K562 (cell line): ENCODE data around the gene TARBP1. TPM values are rescaled to one million over a fixed set of nuclear protein-coding genes. Genes with fewer than 3 reads are reported as not detected.

Experiments
- ATAC-seq: fragments of 200-7000 bp; cut with Tn5 transposase; 3 replicates; pipeline ENCODE4 v1.9.1; 2020; ENCODE audit warnings: moderate library complexity
- BruUV-seq: library from RNA; stranded (reverse); fragments of 400-500 nt; replicated peaks from 2 replicates; lab custom pipeline; 2021; lab: Mats Ljungman, UMichigan
- CTCF ChIA-PET: fragments of 300-600 bp; formaldehyde crosslinking; extraction: SDS; loops from one replicate; lab custom pipeline; 2021; ENCODE audit warnings: low intra/inter-chr PET ratio; lab: Yijun Ruan, JAX
- POLR2A ChIA-PET: fragments of 300-600, 350-650 bp; sonication (Branson Sonifier 250); formaldehyde crosslinking; extraction: SDS; loops from one replicate; lab custom pipeline; 2021; ENCODE audit warnings: antibody characterized with exemption, inconsistent platforms; lab: Yijun Ruan, JAX
- DNase-seq, 4 experiments: peaks; one replicate each; pipeline versions ENCODE4 v3.0.0 to v3.0.0-alpha.2; 2011 to 2018; ENCODE audit warnings: low spot score in 3 of 4, mixed read lengths in 3 of 4; ENCODE audit errors: extremely low read depth in 1 of 4
- FAIRE-seq: peaks from 2 replicates; lab custom pipeline; 2011; peaks lifted over from hg19 to GRCh38; lab: Jason Lieb, UNC
- H2AFZ ChIP-seq: 2 replicates; pipeline ENCODE4 v1.6.0; 2011; ENCODE audit warnings: low read depth, low read length, control low read depth, inconsistent platforms
- H3K27ac ChIP-seq: fragments of 200-600 bp; 3 replicates; pipeline ENCODE4 v1.8.0; 2011; ENCODE audit warnings: low read depth, mild to moderate bottlenecking, control low read depth, inconsistent platforms, low read length, moderate library complexity, mixed read lengths; ENCODE audit errors: extremely low read depth
- H3K27me3 ChIP-seq, 2 experiments: fragments of 300-600 bp in 1 of 2; 2 replicates in 1 of 2; 3 replicates in 1 of 2; pipeline versions ENCODE4 v1.6.0 to v1.8.0; 2011; ENCODE audit warnings: inconsistent platforms in 2 of 2, low read length in 2 of 2, mild to moderate bottlenecking in 1 of 2, mixed read lengths in 1 of 2, moderate library complexity in 1 of 2; ENCODE audit not compliant: control insufficient read depth in 2 of 2, insufficient read depth in 2 of 2
- H3K36me3 ChIP-seq: fragments of 300-600 bp; 3 replicates; pipeline ENCODE4 v1.8.0; 2011; ENCODE audit warnings: mild to moderate bottlenecking, low read length, inconsistent platforms; ENCODE audit not compliant: control insufficient read depth, insufficient read depth
- H3K4me1 ChIP-seq, 2 experiments: fragments of 200-600 bp in 1 of 2; replicated peaks in 1 of 2; 2 replicates in 1 of 2; 3 replicates in 1 of 2; pipeline versions ENCODE4 v1.5.1 to v1.8.0; 2011; ENCODE audit warnings: inconsistent platforms in 2 of 2, low read length in 2 of 2, mild to moderate bottlenecking in 1 of 2, mixed read lengths in 1 of 2, moderate library complexity in 1 of 2; ENCODE audit not compliant: control insufficient read depth in 2 of 2, insufficient read depth in 2 of 2
- H3K4me2 ChIP-seq: 2 replicates; pipeline ENCODE4 v1.6.1; 2011; ENCODE audit warnings: low read length, control low read depth, inconsistent platforms, mixed read lengths; ENCODE audit not compliant: insufficient read depth
- H3K4me3 ChIP-seq: fragments of 200-600 bp; sonication (generic), shearing (Covaris generic); 2 replicates; pipeline ENCODE4 v1.5.1; 2016; ENCODE audit warnings: control low read depth, inconsistent platforms
- H3K79me2 ChIP-seq: fragments of 200-600 bp; 3 replicates; pipeline ENCODE4 v1.8.0; 2011; ENCODE audit warnings: low read length, inconsistent platforms; ENCODE audit not compliant: control insufficient read depth, insufficient read depth
- H3K9ac ChIP-seq, 2 experiments: 2 replicates each; pipeline versions ENCODE4 v1.6.0 to v1.6.1; 2011; ENCODE audit warnings: low read depth in 2 of 2, low read length in 2 of 2, control low read depth in 1 of 2, inconsistent platforms in 1 of 2, mild to moderate bottlenecking in 1 of 2, mixed read lengths in 1 of 2; ENCODE audit not compliant: insufficient read depth in 1 of 2
- H3K9me1 ChIP-seq: one replicate; pipeline ENCODE4 v1.6.0; 2011; ENCODE audit warnings: inconsistent platforms, mild to moderate bottlenecking, low read length, moderate library complexity; ENCODE audit not compliant: control insufficient read depth, insufficient read depth
- H3K9me3 ChIP-seq: replicated peaks from 2 replicates; pipeline ENCODE4 v1.5.1; 2011; ENCODE audit warnings: low read depth, low read length, inconsistent platforms; ENCODE audit not compliant: control insufficient read depth, insufficient read depth
- H4K20me1 ChIP-seq: replicated peaks from 2 replicates; pipeline ENCODE4 v1.6.1; 2011; ENCODE audit warnings: low read length, inconsistent platforms, mixed read lengths; ENCODE audit not compliant: control insufficient read depth, insufficient read depth
- FOXJ2 ChIP-seq: fragments of 200-800 bp; sonication (Bioruptor generic); IDR thresholded peaks from 2 replicates; pipeline ENCODE4 v1.6.1; 2016; ENCODE audit warnings: missing genetic modification characterization, missing compliant biosample characterization
- NR4A1 ChIP-seq, 2 experiments: fragments of 250-450 bp in 1 of 2; fragments of 450-650 bp in 1 of 2; sonication (Bioruptor Pico) in 1 of 2; IDR thresholded peaks; 2 replicates each; pipeline versions ENCODE4 v1.4.0 to v1.6.1; 2016 to 2020; ENCODE audit warnings: mild to moderate bottlenecking in 2 of 2, missing compliant biosample characterization in 1 of 2, missing genetic modification characterization in 1 of 2, moderate library complexity in 1 of 2
- XRCC3 ChIP-seq: fragments of 450-650 bp; IDR thresholded peaks from 2 replicates; pipeline ENCODE4 v1.6.1; 2017; ENCODE audit warnings: mild to moderate bottlenecking, moderate library complexity
- ZBTB17 ChIP-seq: fragments of 450-650 bp; formaldehyde crosslinking; IDR thresholded peaks from 2 replicates; pipeline ENCODE4 v1.4.0; 2020; ENCODE audit warnings: mild to moderate bottlenecking
- ZNF639 ChIP-seq, 2 experiments: fragments of 200-800 bp in 1 of 2; sonication (Bioruptor generic) in 1 of 2; sonication (generic) in 1 of 2; formaldehyde crosslinking in 1 of 2; IDR thresholded peaks in 1 of 2; conservative IDR thresholded peaks in 1 of 2; 2 replicates each; pipeline versions ENCODE4 v1.5.0 to v1.6.1; 2016 to 2020; ENCODE audit warnings: missing compliant biosample characterization in 1 of 2, missing genetic modification characterization in 1 of 2, missing genetic modification reagents in 1 of 2
- WGBS: fragments of 100-300 bp; shearing (Covaris generic); methylation state at CpG from one replicate; pipeline ENCODE4 v1.1.6; 2016; ENCODE audit warnings: low coverage, mixed read lengths; ENCODE audit not compliant: insufficient coverage; ENCODE audit errors: missing lambda C conversion rate; 5-methylcytosine and 5-hydroxymethylcytosine counted together
- in situ Hi-C: fragments of 300-500 bp; cut with MboI; formaldehyde crosslinking; loops from 4 replicates; pipeline ENCODE4 v1.15.0; 2018; ENCODE audit warnings: inconsistent platforms, mixed read lengths
- intact Hi-C: fragments of 100-400 bp; cut with micrococcal nuclease; formaldehyde crosslinking; loops from 2 replicates; pipeline ENCODE4 v1.14.2; 2022
- polyA plus RNA-seq, 8 experiments: library from polyadenylated mRNA; depleted of rRNA in 4 of 8; stranded (reverse) in 5 of 8; unstranded in 3 of 8; fragments of >200 nt; fragmentation: Nextera tagmentation in 2 of 8; fragmentation: Illumina TruSeq in 1 of 8; extraction: Ambion mirVana in 2 of 8; extraction: Trizol in 1 of 8; gene quantifications; 2 replicates each; pipeline versions ENCODE4 v1.2.1 to v1.2.3, GENCODE V29; 2011 to 2014; ENCODE audit warnings: inconsistent platforms in 1 of 8, missing spikeins in 1 of 8
- total RNA-seq, 7 experiments: library from RNA; depleted of rRNA in 6 of 7; stranded (reverse); fragments of >200 nt in 6 of 7; fragmentation: Illumina TruSeq in 2 of 7; extraction: Trizol in 2 of 7; gene quantifications; 2 replicates each; pipeline versions ENCODE4 v1.2.1 to v1.2.3, GENCODE V29; 2011 to 2021; ENCODE audit warnings: low replicate concordance in 1 of 7

Gene TARBP1
- total and polyA plus RNA-seq, 9 of the 15 experiments (the other 6 are each of a cell fraction or from before 2014, with no cell fraction given), result 8.8 to 48.0 (median 22.9) TPM

- no peak for TF ChIP-seq XRCC3
- TF ChIP-seq FOXJ2 (tag), result 0 out of 2 replicates have a peak, but pooled peaks have one; percentile 29
- no peak for TF ChIP-seq ZBTB17 (CRISPR knock-in tag)
- TF ChIP-seq, all 486 proteins: peak for 24
Observed at GRCh38 chr1:234372011-234372757, 106.8 kb downstream of the TARBP1 start (continued).

GRCh38 chr1:234371414-234371813 is 107.6 kb downstream of the TARBP1 start:
- Histone ChIP-seq H2AFZ (no peak overlapping the region), H3K4me3 (no peak overlapping the region), H3K4me1 (peaks cover 5 to 38% of the 10 kb centered on the region in 2 experiments), H3K9ac (peak overlapping the region in 1 of 2 experiments; percentile 98; a peak in 2 of 4 replicates), H3K9me1 (no peaks in the 10 kb centered on the region), H3K27me3 (no peaks in the 10 kb centered on the region), H3K27ac (peak overlapping the region; percentile 93; the same call in 2 of the 3 replicates), H3K79me2 (peaks cover 47% of the 10 kb centered on the region), H4K20me1 (no peaks in the 10 kb centered on the region), H3K36me3 (peaks cover 21% of the 10 kb centered on the region), H3K4me2 (0 out of 2 replicates have a peak overlapping the region, but pooled peaks have one; percentile 11), H3K9me3 (no peaks in the 10 kb centered on the region)
- TF ChIP-seq NR4A1 (CRISPR knock-in tag; IDR thresholded peaks at IDR 0.05), result no peak
- no peak for TF ChIP-seq NR4A1 (tag; IDR thresholded peaks at IDR 0.05)
- TF ChIP-seq ZNF639 (CRISPR knock-in tag; conservative IDR thresholded peaks at IDR 0.05 in 1 of 2, IDR thresholded peaks at IDR 0.05 in 1 of 2), result 0 out of 4 replicates have a peak, but pooled peaks of 1 of the 2 experiments have one; percentile 19
- DNase-seq (no peak), FAIRE-seq (no peak), ATAC-seq (no peak)
- 47% methylated on average over 2 of the region's 2 CpGs for WGBS
- ChIA-PET CTCF (no interaction called here), POLR2A (interaction anchor here (1.2 kb wide), 1 partner anchor 10 kb away, joined by 7 read pairs; no protein-coding TSS in a partner anchor)
- intact Hi-C loops, result loop anchor here (5.0 to 10.0 kb wide), 3 partner anchors 231 to 721 kb away; no protein-coding TSS in a partner anchor
- in situ Hi-C loops, result no loop called here
- BruUV-seq, result no TSS peak
